Stimulated activated CD4-positive, alpha-beta T cell treated with anti-CD3 and anti-CD28 coated beads, Interleukin-15, amount 100 ng/mL, for 1 hour (primary cell): ENCODE data around the gene ELL3.
"Not testable (repeated sequence)": the region's sequence is repeated elsewhere in the genome, so short reads cannot be mapped to it uniquely, and the experiment has no call there.

Experiments
- DNase-seq, 2 donors: peaks; one replicate each; pipeline ENCODE4 v3.0.0-alpha.2; 2020; ENCODE audit warnings: low read depth in 1 of 2, low spot score in 1 of 2

Gene ELL3

GRCh38 chr15:43726306-43726705 is 50.5 kb downstream of the ELL3 start:
- not testable (repeated sequence) for DNase-seq

- no peak for DNase-seq
Measured at GRCh38 chr15:43723151-43723550, 53.6 kb downstream of the ELL3 start.
